ENCODE results near the gene TARBP1. TPM values are rescaled to one million over a fixed set of nuclear protein-coding genes. Genes with fewer than 3 reads are reported as not detected.

Gene TARBP1
- total and polyA plus RNA-seq, 7 donors: 5.5 to 22.1 (median 10.0) TPM

- intact Hi-C loops (cut with DNase I): no loop called here
- H3K27me3 ChIP-seq: peaks cover 0 to 2% (median 0%) of the 10 kb centered on the region in 3 donors
- peaks cover 0 to 20% (median 9%) of the 10 kb centered on the region in 4 donors for H3K4me1 ChIP-seq
- no peak overlapping the region for H3K27ac ChIP-seq
- DNase-seq: no peak
- no peak overlapping the region for H3K4me3 ChIP-seq
- TF ChIP-seq EP300 (IDR thresholded peaks at IDR 0.05) (no peak), POLR2AphosphoS5 (IDR thresholded peaks at IDR 0.05) (no peak), POLR2A (IDR thresholded peaks at IDR 0.05) (no peak)
- H3K36me3 ChIP-seq: no peaks in the 10 kb centered on the region
- 67 to 86% methylated on average over 12 of the region's 12 CpGs for WGBS, 2 donors
- no peaks in the 10 kb centered on the region for H3K9me3 ChIP-seq
Observed at GRCh38 chr1:234475167-234475793, 3.7 kb downstream of the TARBP1 start.

GRCh38 chr1:234474375-234474774 is 4.6 kb downstream of the TARBP1 start:
- H3K36me3 ChIP-seq: no peaks in the 10 kb centered on the region
- peaks cover 0 to 18% (median 9%) of the 10 kb centered on the region in 4 donors for H3K4me1 ChIP-seq
- no peaks in the 10 kb centered on the region for H3K27me3 ChIP-seq
- H3K27ac ChIP-seq: no peak overlapping the region
- TF ChIP-seq POLR2AphosphoS5 (IDR thresholded peaks at IDR 0.05) (no peak), POLR2A (IDR thresholded peaks at IDR 0.05) (no peak), CTCF (IDR thresholded peaks at IDR 0.05) (no peak), EP300 (IDR thresholded peaks at IDR 0.05) (no peak)
- intact Hi-C loops (cut with DNase I): no loop called here
- no peak overlapping the region for H3K4me3 ChIP-seq
- 78 to 82% methylated on average over 2 of the region's 2 CpGs for WGBS, 2 donors
- DNase-seq: no peak
- H3K9me3 ChIP-seq: no peaks in the 10 kb centered on the region

- DNase-seq: no peak
- H3K4me1 ChIP-seq: peaks cover 0 to 12% (median 7%) of the 10 kb centered on the region in 4 donors
- TF ChIP-seq CTCF (IDR thresholded peaks at IDR 0.05): no peak
- no peak for TF ChIP-seq POLR2A (IDR thresholded peaks at IDR 0.05)
- no peak for TF ChIP-seq POLR2AphosphoS5 (IDR thresholded peaks at IDR 0.05)
- TF ChIP-seq EP300 (IDR thresholded peaks at IDR 0.05): no peak
- H3K4me3 ChIP-seq: no peak overlapping the region
- no peak overlapping the region for H3K27ac ChIP-seq
- no peaks in the 10 kb centered on the region for H3K27me3 ChIP-seq
- H3K36me3 ChIP-seq: no peaks in the 10 kb centered on the region
- WGBS, 2 donors: 48 to 88% methylated on average over 3 of the region's 3 CpGs
- intact Hi-C loops (cut with DNase I): no loop called here
- H3K9me3 ChIP-seq: no peaks in the 10 kb centered on the region
Observed at GRCh38 chr1:234473118-234473517, 5.9 kb downstream of the TARBP1 start.

- Histone ChIP-seq H3K36me3 (peaks cover 0 to 20% (median 8%) of the 10 kb centered on the region in 4 donors), H3K9me3 (no peaks in the 10 kb centered on the region), H3K4me1 (peaks cover 0 to 3% (median 0%) of the 10 kb centered on the region in 4 donors), H3K27me3 (no peaks in the 10 kb centered on the region), H3K27ac (no peak overlapping the region), H3K4me3 (no peak overlapping the region)
- DNase-seq: no peak
- TF ChIP-seq CTCF (IDR thresholded peaks at IDR 0.05): no peak
- no peak for TF ChIP-seq EP300 (IDR thresholded peaks at IDR 0.05)
- TF ChIP-seq POLR2AphosphoS5 (IDR thresholded peaks at IDR 0.05): no peak
- TF ChIP-seq POLR2A (IDR thresholded peaks at IDR 0.05): no peak
- intact Hi-C loops (cut with DNase I): no loop called here
Observed at GRCh38 chr1:234469376-234469775, 9.6 kb downstream of the TARBP1 start.

- 99% methylated on average over 1 of the region's 1 CpG for WGBS, 2 donors
- H3K9me3 ChIP-seq: no peaks in the 10 kb centered on the region
- H3K4me1 ChIP-seq: peaks cover 0 to 3% (median 0%) of the 10 kb centered on the region in 4 donors
- H3K36me3 ChIP-seq: peaks cover 0 to 24% (median 8%) of the 10 kb centered on the region in 4 donors
- intact Hi-C loops (cut with DNase I): no loop called here
- TF ChIP-seq POLR2A (IDR thresholded peaks at IDR 0.05) (no peak), POLR2AphosphoS5 (IDR thresholded peaks at IDR 0.05) (no peak), EP300 (IDR thresholded peaks at IDR 0.05) (no peak), CTCF (IDR thresholded peaks at IDR 0.05) (no peak)
- H3K27me3 ChIP-seq: no peaks in the 10 kb centered on the region
- no peak overlapping the region for H3K4me3 ChIP-seq
- no peak overlapping the region for H3K27ac ChIP-seq
- DNase-seq: no peak
Observed at GRCh38 chr1:234468580-234468979, 10.4 kb downstream of the TARBP1 start.
